ENCODE results near the gene SULT4A1. TPM values are rescaled to one million over a fixed set of nuclear protein-coding genes. Genes with fewer than 3 reads are reported as not detected.

The SULT4A1 gene
- total and polyA plus RNA-seq, 9 of the 15 experiments (the other 6 are each of a cell fraction or from before 2014, with no cell fraction given), result 0.03 to 0.20 (median 0.09) TPM; not detected in 3

GRCh38 chr22:43881091-43882061 lies 19.1 kb upstream of the SULT4A1 start (continued):
- no peak for TF ChIP-seq ZNF318 (IDR thresholded peaks at IDR 0.05; ENCODE audit: borderline replicate concordance in 1 of 2, low read depth in 1 of 2)
- no peak for TF ChIP-seq ZNF224 (CRISPR knock-in tag; IDR thresholded peaks at IDR 0.05)
- no peak for TF ChIP-seq KDM1A (IDR thresholded peaks at IDR 0.05)
- no peak for TF ChIP-seq THRA (IDR thresholded peaks at IDR 0.05)
